Panc1 (cell line): ENCODE results near the gene ST8SIA5.

Experiments
- REST ChIP-seq, 2 experiments: IDR thresholded peaks; 2 replicates each; pipeline ENCODE4 v1.6.1; 2011 to 2012; ENCODE audit warnings: low read depth in 2 of 2, control low read depth in 1 of 2, low read length in 1 of 2, mild to moderate bottlenecking in 1 of 2, moderate library complexity in 1 of 2; ENCODE audit not compliant: insufficient read depth in 1 of 2
- SIN3A ChIP-seq: IDR thresholded peaks from 2 replicates; pipeline ENCODE4 v1.6.1; 2012; ENCODE audit warnings: low read depth, mild to moderate bottlenecking, low read length, moderate library complexity, borderline replicate concordance; ENCODE audit not compliant: insufficient read depth
- TF ChIP-seq, protein P1 (sequence below): fragments of 450-650 bp; IDR thresholded peaks from 2 replicates; pipeline ENCODE4 v1.5.1; 2017; ENCODE audit warnings: mild to moderate bottlenecking

GRCh38 chr18:46641917-46642316 lies 114.9 kb downstream of the ST8SIA5 start:
- TF ChIP-seq REST (IDR thresholded peaks at IDR 0.05; ENCODE audit: insufficient read depth in 1 of 2, low read depth in 2 of 2, low read length in 1 of 2), result no peak
- TF ChIP-seq, protein P1, sequence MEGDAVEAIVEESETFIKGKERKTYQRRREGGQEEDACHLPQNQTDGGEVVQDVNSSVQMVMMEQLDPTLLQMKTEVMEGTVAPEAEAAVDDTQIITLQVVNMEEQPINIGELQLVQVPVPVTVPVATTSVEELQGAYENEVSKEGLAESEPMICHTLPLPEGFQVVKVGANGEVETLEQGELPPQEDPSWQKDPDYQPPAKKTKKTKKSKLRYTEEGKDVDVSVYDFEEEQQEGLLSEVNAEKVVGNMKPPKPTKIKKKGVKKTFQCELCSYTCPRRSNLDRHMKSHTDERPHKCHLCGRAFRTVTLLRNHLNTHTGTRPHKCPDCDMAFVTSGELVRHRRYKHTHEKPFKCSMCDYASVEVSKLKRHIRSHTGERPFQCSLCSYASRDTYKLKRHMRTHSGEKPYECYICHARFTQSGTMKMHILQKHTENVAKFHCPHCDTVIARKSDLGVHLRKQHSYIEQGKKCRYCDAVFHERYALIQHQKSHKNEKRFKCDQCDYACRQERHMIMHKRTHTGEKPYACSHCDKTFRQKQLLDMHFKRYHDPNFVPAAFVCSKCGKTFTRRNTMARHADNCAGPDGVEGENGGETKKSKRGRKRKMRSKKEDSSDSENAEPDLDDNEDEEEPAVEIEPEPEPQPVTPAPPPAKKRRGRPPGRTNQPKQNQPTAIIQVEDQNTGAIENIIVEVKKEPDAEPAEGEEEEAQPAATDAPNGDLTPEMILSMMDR, result no peak
- TF ChIP-seq SIN3A, result no peak
